ENCODE results near the gene TTLL12.

The TTLL12 gene

DNA sequence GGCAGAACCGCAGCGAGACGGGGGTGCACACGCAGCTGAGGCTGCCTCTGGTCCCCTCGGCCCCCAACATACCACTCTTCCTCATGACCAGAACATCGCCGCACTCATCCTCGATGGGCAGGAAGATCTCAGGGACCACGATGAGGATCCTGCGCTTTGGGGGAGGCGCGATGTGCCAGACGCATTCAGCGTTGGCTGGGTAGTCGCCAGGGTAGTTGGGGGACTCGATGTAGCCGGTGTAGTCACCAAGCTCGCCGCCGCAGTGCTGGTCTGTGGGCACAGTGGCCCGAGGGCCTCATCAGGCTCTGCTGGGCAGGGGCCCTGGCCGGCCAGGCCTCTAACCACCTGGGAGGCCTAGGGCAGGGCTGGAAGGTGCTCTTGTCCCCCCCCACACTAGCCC lies 23.0 kb upstream of the TTLL12 start:
- no peak overlapping the region for H3K4me3 ChIP-seq (ENCODE audit: low read length)
- no peak for DNase-seq (ENCODE audit: low read depth)
- no peak for TF ChIP-seq CTCF (IDR thresholded peaks at IDR 0.05; ENCODE audit: insufficient read depth, low read depth, low read length, missing control alignments)

GRCh38 chr22:43209523-43209890 lies 22.6 kb upstream of the TTLL12 start:
- no peak overlapping the region for H3K4me3 ChIP-seq (ENCODE audit: low read length)
- no peak for DNase-seq (ENCODE audit: low read depth)
- TF ChIP-seq CTCF (IDR thresholded peaks at IDR 0.05; ENCODE audit: insufficient read depth, low read depth, low read length, missing control alignments): no peak

- H3K4me3 ChIP-seq (ENCODE audit: low read length): no peak overlapping the region
- TF ChIP-seq CTCF (IDR thresholded peaks at IDR 0.05; ENCODE audit: insufficient read depth, low read depth, low read length, missing control alignments): no peak
- DNase-seq (ENCODE audit: low read depth): no peak
Observed at GRCh38 chr22:43208703-43209522, 22.0 kb upstream of the TTLL12 start.

GRCh38 chr22:43207849-43208702 lies 21.1 kb upstream of the TTLL12 start:
- no peak for TF ChIP-seq CTCF (IDR thresholded peaks at IDR 0.05; ENCODE audit: insufficient read depth, low read depth, low read length, missing control alignments)
- H3K4me3 ChIP-seq (ENCODE audit: low read length): no peak overlapping the region
- peak; percentile 16 for DNase-seq (ENCODE audit: low read depth)

DNA sequence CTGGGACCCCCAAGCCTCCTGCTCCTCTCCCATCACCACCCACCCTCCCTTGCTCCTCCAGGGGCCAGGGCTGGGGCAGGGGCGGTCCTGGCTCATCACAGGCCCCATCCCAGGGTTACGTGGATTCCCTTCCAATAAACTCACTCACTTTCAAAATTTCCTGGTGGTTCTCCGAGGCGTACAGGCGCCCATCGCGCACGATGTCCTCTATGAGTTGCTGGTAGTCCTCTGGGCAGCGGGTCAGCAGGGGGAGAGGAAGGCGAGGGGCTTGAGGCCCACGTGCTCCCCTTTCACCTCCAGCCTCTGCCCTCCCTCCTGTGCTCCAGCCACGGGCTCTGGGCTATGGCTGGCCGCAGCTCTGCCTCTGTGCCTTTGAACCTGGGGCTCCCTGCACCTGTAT lies 20.5 kb upstream of the TTLL12 start:
- no peak for DNase-seq (ENCODE audit: low read depth)
- no peak overlapping the region for H3K4me3 ChIP-seq (ENCODE audit: low read length)
- TF ChIP-seq CTCF (IDR thresholded peaks at IDR 0.05; ENCODE audit: insufficient read depth, low read depth, low read length, missing control alignments): no peak

DNA sequence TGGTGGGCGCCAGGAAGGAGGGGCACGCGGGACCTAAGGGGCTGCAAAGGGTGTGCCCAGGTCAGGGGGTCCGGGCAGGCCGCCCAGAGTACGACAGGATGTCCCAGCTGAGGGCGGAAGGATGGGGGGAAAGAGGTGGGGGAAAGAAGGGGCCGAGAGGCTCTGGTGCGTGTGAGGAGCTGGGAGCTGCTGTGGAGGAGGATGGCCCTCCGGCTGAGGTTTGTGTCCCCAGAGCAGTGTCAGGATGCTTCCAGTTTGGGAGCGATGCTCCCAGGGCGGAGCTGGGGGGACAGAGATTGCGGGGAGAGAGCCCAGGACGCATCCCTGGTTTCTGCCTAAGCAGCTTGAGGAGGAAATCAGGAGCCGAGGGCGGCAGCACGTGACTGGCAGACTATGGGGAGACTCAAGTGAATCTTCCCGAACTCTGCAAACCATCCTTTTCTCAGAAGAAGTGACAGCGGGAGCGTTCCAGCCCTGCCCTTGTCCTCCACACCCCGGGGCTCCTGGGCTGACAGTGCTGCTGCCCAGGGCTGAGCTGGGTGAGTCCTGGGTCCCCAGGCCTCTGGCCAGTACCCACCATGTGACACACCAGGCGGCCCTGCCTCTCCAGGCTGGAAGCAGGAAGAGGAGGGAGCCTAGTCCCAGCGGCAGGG lies 19.7 kb upstream of the TTLL12 start:
- TF ChIP-seq CTCF (IDR thresholded peaks at IDR 0.05; ENCODE audit: insufficient read depth, low read depth, low read length, missing control alignments): no peak
- no peak for DNase-seq (ENCODE audit: low read depth)
- no peak overlapping the region for H3K4me3 ChIP-seq (ENCODE audit: low read length)

Data from epithelial cell of esophagus (primary cell).